Heart left ventricle (tissue), 16 donors: ENCODE measurements around the gene MYO7B. TPM values are rescaled to one million over a fixed set of nuclear protein-coding genes. Genes with fewer than 3 reads are reported as not detected.
"Not testable (repeated sequence)": the region's sequence is repeated elsewhere in the genome, so short reads cannot be mapped to it uniquely, and the experiment has no call there.

Source experiments
- ATAC-seq, 4 donors: fragments of 200-7000 bp; cut with Tn5 transposase; one replicate each; pipeline ENCODE4 v1.9.1; 2020 to 2022; ENCODE audit warnings: moderate library complexity in 4 of 4, mild to moderate bottlenecking in 3 of 4, moderate number of reproducible peaks in 1 of 4
- DNase-seq, 5 donors: peaks; one replicate each; pipeline ENCODE4 v3.0.0-alpha.2; 2020
- H3K27ac ChIP-seq, 12 donors: fragments of 200-600 bp; sonication (generic) in 4 of 12; one replicate each; pipeline versions ENCODE4 v1.5.0 to v1.8.0; 2016 to 2022; ENCODE audit warnings: mild to moderate bottlenecking in 2 of 12
- H3K27me3 ChIP-seq, 9 donors: fragments of 200-600 bp; sonication (generic) in 2 of 9; one replicate each; pipeline versions ENCODE4 v1.5.1 to v1.8.0; 2016 to 2022; ENCODE audit warnings: mild to moderate bottlenecking in 3 of 9
- H3K36me3 ChIP-seq, 9 donors: fragments of 200-600 bp; sonication (generic) in 2 of 9; one replicate each; pipeline versions ENCODE4 v1.5.0 to v1.8.0; 2018 to 2022; ENCODE audit warnings: mild to moderate bottlenecking in 2 of 9
- H3K4me1 ChIP-seq, 12 donors: fragments of 200-600 bp; sonication (generic) in 4 of 12; one replicate each; pipeline versions ENCODE4 v1.5.0 to v1.8.0; 2016 to 2022; ENCODE audit warnings: mild to moderate bottlenecking in 3 of 12
- H3K4me3 ChIP-seq, 12 donors: fragments of 200-600 bp; sonication (generic) in 4 of 12; one replicate each; pipeline versions ENCODE4 v1.5.0 to v1.8.0; 2017 to 2022; ENCODE audit warnings: mild to moderate bottlenecking in 9 of 12, moderate library complexity in 4 of 12
- H3K9me3 ChIP-seq, 12 donors: fragments of 200-600 bp; sonication (generic) in 4 of 12; one replicate each; pipeline versions ENCODE4 v1.5.0 to v1.8.0; 2016 to 2022; ENCODE audit warnings: mild to moderate bottlenecking in 1 of 12
- POLR2A ChIP-seq, 2 donors: fragments of 450-650 bp; IDR thresholded peaks; one replicate each; pipeline ENCODE4 v1.6.1; 2017; ENCODE audit warnings: antibody characterized with exemption in 2 of 2, mild to moderate bottlenecking in 2 of 2, moderate library complexity in 2 of 2
- WGBS, 4 donors: extraction: QIAGEN DNeasy Blood & Tissue Kit in 2 of 4; methylation state at CpG; one replicate each; pipeline versions ENCODE4 v1.1.5 to v1.1.7; 2013 to 2018; 5-methylcytosine and 5-hydroxymethylcytosine counted together
- intact Hi-C, 10 donors: fragments of 100-400 bp; cut with DNase I; formaldehyde crosslinking; loops; one replicate each; pipeline versions ENCODE4 v1.11.1 to v1.14.2; 2022
- polyA plus RNA-seq, 2 donors: library from polyadenylated mRNA; stranded (reverse); fragments of 200-250 nt; gene quantifications; one replicate each; pipeline ENCODE4 v1.2.3, GENCODE V29; 2013
- total RNA-seq, 9 donors: library from RNA; depleted of rRNA in 2 of 9; stranded (reverse); fragments of >200 nt in 2 of 9; fragmentation: NEBNext Ultra II Directional in 3 of 9; extraction: Animal tissue kit (Norgen Biotek cat#: 25700) in 3 of 9; gene quantifications; one replicate each; pipeline versions ENCODE4 v1.1.0 to v1.2.4, GENCODE V29; 2016 to 2023
- TF ChIP-seq, protein P1 (sequence below), 12 donors: fragments of 200-600 bp; sonication (generic) in 4 of 12; IDR thresholded peaks; one replicate each; pipeline versions ENCODE4 v1.5.0 to v1.8.0; 2018 to 2022; ENCODE audit warnings: antibody characterized with exemption in 12 of 12, mild to moderate bottlenecking in 5 of 12
- donor health status: ischemic (EF 13 %, LVEDD 7.1; RV severe dilation, severe dysfunction).
- donor health status: healthy with polysubstance abuse.
- donor health status: DM: no; HTN: yes; CAD: no.
- donor health status: DM: no; HTN: no; CAD: no.
- donor health status: ischemic (EF 25% LVEDD 6.9; RV normal size, moderate dysfunction).
- donor health status: ischemic (EF 25% LVEDD 5.7; RV mildly dilated, moderate dysfunction).
- donor health status: healthy.
- donor health status: DM: yes; HTN: yes; CAD: no.
- donor health status: ischemic (EF 35%, LVEDD 5.7; RV mildly dilated, moderate dysfunction).
- donor health status: nonischemic (EF 11% LVEDD 7.7; RV severe dilation, severe dysfunction).
- donor health status: DM: yes; HTN: yes; CAD: no.
- donor health status: PGD.
- donor health status: ischemic (EF 29% LVEDD 5.4; RV normal size, mild dysfunction).
- donor health status: nonischemic (EF 23%, LVEDD 6.1; RV moderate dilation, normal function).

Gene MYO7B
- total and polyA plus RNA-seq, 11 donors = 0.20 to 2.1 (median 0.90) TPM

DNA sequence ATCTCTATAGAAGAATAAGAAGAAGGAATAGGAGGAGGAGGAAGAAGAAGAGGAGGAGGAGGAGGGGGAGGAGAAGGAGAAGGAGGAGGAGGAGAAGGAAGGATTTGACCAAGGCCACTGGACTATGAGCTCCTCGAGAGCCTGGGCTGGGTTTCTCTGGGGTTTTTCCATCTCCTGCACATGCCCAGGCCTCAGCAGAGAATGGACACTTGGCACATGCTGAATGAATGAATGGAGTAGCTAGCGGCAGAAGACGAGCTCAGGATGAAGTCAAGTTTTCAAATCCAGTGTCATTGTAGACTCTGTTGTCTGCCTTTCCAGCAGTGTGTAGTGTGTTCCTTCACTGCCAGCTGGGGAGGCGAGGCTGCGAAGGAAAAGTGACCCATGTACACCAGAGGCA, 2.2 kb downstream of the MYO7B start:
- TF ChIP-seq POLR2A (IDR thresholded peaks at IDR 0.05) = no peak
- TF ChIP-seq, protein P1, sequence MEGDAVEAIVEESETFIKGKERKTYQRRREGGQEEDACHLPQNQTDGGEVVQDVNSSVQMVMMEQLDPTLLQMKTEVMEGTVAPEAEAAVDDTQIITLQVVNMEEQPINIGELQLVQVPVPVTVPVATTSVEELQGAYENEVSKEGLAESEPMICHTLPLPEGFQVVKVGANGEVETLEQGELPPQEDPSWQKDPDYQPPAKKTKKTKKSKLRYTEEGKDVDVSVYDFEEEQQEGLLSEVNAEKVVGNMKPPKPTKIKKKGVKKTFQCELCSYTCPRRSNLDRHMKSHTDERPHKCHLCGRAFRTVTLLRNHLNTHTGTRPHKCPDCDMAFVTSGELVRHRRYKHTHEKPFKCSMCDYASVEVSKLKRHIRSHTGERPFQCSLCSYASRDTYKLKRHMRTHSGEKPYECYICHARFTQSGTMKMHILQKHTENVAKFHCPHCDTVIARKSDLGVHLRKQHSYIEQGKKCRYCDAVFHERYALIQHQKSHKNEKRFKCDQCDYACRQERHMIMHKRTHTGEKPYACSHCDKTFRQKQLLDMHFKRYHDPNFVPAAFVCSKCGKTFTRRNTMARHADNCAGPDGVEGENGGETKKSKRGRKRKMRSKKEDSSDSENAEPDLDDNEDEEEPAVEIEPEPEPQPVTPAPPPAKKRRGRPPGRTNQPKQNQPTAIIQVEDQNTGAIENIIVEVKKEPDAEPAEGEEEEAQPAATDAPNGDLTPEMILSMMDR (IDR thresholded peaks at IDR 0.05) = no peak
- no peak for DNase-seq
- Histone ChIP-seq H3K4me3 (no peak overlapping the region), H3K9me3 (no peaks in the 10 kb centered on the region), H3K36me3 (no peaks in the 10 kb centered on the region), H3K4me1 (no peaks in the 10 kb centered on the region), H3K27me3 (peaks cover 0 to 8% (median 0%) of the 10 kb centered on the region in 9 donors), H3K27ac (no peak overlapping the region)
- intact Hi-C loops = no loop called here
- 90 to 92% (median 90%) methylated on average over 5 of the region's 5 CpGs for WGBS, 4 donors
- no peak for ATAC-seq

DNA sequence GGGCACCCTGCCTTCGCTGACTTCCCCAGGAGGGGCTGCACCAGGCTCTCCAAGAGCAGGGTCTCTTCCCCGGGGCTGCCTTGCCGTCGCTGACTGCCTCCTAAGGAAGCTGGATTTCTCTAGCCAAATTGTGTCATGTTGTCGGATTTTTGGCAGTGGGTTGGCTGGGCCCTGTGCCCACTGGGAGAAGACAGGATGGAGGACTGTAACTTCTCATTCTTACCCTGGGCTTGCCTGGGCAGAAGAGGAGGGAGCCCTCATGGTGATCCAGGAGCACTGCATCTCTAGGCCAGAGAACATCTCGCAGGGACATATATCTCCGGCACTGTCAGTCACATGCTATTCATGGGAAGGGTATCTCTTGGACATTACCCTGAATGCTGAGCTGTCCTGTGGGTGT, 6.3 kb downstream of the MYO7B start:
- TF ChIP-seq, protein P1 (IDR thresholded peaks at IDR 0.05) = no peak
- TF ChIP-seq POLR2A (IDR thresholded peaks at IDR 0.05) = no peak
- DNase-seq = no peak

GRCh38 chr2:127542231-127542630, 6.7 kb downstream of the MYO7B start:
- Histone ChIP-seq H3K4me3 (no peak overlapping the region), H3K27ac (no peak overlapping the region), H3K36me3 (no peaks in the 10 kb centered on the region), H3K9me3 (no peaks in the 10 kb centered on the region), H3K27me3 (no peaks in the 10 kb centered on the region), H3K4me1 (no peaks in the 10 kb centered on the region)
- intact Hi-C loops = no loop called here
- no peak for ATAC-seq
- WGBS, 4 donors = 82 to 90% (median 86%) methylated on average over 3 of the region's 3 CpGs
- no peak for TF ChIP-seq POLR2A (IDR thresholded peaks at IDR 0.05)
- TF ChIP-seq, protein P1 (IDR thresholded peaks at IDR 0.05) = no peak
- no peak for DNase-seq

More for the DNA sequence above, 6.3 kb downstream of the MYO7B start:
- intact Hi-C loops = no loop called here
- H3K4me3 ChIP-seq = no peak overlapping the region
- no peak overlapping the region for H3K27ac ChIP-seq
- H3K27me3 ChIP-seq = no peaks in the 10 kb centered on the region
- H3K36me3 ChIP-seq = no peaks in the 10 kb centered on the region
- no peak for ATAC-seq
- H3K9me3 ChIP-seq = no peaks in the 10 kb centered on the region
- WGBS, 4 donors = 65 to 91% (median 75%) methylated on average over 3 to 7 of the region's 7 CpGs
- H3K4me1 ChIP-seq = no peaks in the 10 kb centered on the region

- H3K4me3 ChIP-seq, H3K36me3 ChIP-seq, H3K27ac ChIP-seq, H3K9me3 ChIP-seq, H3K4me1 ChIP-seq, H3K27me3 ChIP-seq, DNase-seq, ATAC-seq, intact Hi-C loops: not testable (repeated sequence)
- 35 to 40% (median 38%) methylated on average over 8 of the region's 8 CpGs for WGBS, 4 donors
These were observed 7.6 kb downstream of the MYO7B start for GRCh38 chr2:127543013-127543501.

DNA sequence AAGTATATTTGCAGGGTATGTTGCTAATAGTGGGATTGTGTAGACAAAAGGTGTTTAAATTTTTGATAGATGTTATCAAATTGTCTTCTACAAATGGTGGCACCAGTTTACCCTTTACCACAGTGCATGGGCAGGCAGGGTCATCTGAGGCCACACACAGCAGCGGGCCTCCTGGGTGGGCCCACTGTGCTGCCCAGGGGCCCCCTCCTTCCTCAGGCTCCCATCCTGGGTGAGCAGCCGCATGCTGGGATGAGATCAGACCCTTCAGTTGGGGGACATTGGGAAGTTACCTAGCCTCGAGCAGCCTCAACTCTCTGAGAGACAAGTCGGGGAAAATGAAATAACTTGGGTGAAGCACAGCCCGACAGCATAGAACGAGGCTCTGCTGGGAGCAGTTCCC, 9.7 kb downstream of the MYO7B start:
- Histone ChIP-seq H3K27me3 (no peaks in the 10 kb centered on the region), H3K36me3 (no peaks in the 10 kb centered on the region), H3K27ac (no peak overlapping the region), H3K9me3 (no peaks in the 10 kb centered on the region), H3K4me3 (no peak overlapping the region), H3K4me1 (no peaks in the 10 kb centered on the region)
- TF ChIP-seq, protein P1 (IDR thresholded peaks at IDR 0.05) = no peak
- TF ChIP-seq POLR2A (IDR thresholded peaks at IDR 0.05) = no peak
- WGBS, 4 donors = 53 to 66% (median 63%) methylated on average over 5 to 6 of the region's 6 CpGs
- intact Hi-C loops = no loop called here
- no peak for DNase-seq
- no peak for ATAC-seq
